Stimulated activated CD8-positive, alpha-beta memory T cell treated with anti-CD3 and anti-CD28 coated beads, Interleukin-2, amount 100 ng/mL, for 1 hour (primary cell): ENCODE data around the gene ENO4.

Experiments used
- DNase-seq, 2 donors: peaks; one replicate each; pipeline ENCODE4 v3.0.0-alpha.2; 2020; ENCODE audit warnings: low read depth in 2 of 2

ENO4 gene

GRCh38 chr10:116913695-116914094 is 64.4 kb downstream of the ENO4 start:
- DNase-seq, result no peak

DNA sequence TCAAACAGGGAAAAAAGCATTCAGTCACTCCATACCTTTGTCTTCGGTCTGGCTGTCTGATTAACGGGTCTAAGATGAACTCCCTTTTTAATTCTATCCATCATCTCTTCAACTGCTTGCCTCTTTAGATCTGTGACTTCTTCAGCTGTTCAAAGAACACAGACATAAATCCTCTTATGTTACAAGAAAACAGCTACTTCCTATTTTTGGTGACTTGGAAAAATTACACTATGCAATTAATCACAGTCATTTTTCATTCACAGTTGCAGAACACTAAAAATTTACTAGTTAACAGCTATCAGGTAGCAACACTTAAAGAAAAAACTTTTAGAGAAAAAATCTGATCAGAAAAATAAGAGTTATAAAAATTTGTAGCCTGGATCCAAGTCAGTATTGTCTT is 66.0 kb downstream of the ENO4 start:
- DNase-seq, result no peak

DNA sequence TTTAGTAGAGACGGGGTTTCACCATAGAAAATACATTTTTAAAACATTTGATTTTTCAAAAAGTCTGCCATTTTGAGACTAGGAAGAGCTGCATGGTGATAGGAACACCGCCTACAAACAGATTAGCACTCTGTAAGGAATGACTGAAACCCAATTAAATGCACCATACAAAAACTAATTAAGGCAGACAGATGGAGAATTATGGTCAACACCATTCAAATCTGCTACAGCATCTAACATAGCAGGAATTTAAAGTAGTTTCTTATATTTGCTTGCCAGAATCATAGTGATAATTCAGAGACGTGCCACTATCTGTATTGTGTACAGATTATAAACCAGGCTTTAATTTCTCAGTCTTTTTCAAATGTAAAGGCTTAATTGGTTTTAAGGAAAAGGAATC is 68.2 kb downstream of the ENO4 start:
- no peak for DNase-seq

DNA sequence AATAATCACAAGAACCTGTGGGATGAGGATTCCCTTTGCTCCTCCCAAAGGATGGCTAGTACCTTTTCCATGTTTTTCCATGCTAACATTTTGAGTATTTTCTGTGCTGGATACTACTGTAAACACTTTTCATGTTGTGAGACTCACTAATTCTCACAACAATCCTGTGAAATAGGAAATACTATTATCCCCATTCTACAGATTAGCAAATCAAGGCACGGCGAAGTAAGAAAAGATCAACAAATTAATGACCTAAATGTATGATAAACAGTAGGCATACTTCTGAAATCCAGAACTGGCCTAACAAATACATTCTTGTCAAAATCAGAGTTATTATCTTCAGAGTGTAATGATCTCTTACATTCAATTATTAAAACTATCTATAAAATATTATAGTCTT is 69.3 kb downstream of the ENO4 start:
- no peak for DNase-seq

- no peak for DNase-seq
Observed at GRCh38 chr10:116919164-116919563, 69.9 kb downstream of the ENO4 start.

- DNase-seq, result no peak
Observed at GRCh38 chr10:116919706-116920105, 70.4 kb downstream of the ENO4 start.

DNA sequence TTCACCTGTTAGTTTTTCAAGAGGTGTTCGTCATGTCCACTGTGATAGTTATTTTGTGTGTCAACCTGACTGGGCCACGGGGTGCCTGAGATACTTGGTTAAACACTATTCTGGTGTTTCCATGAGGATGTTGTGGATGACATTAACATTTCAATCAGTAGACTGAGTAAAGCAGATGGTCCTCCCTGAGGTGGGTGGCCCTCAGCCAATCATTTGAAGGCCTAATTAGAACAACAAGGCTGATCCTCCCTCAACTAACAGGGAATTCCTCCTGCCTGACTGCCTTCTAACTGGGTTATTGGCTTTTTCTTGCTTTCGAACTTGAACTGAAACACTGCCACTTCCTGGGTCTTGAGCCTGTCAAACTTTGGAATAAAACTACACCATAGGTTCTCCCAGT is 75.8 kb downstream of the ENO4 start:
- DNase-seq, result no peak

DNA sequence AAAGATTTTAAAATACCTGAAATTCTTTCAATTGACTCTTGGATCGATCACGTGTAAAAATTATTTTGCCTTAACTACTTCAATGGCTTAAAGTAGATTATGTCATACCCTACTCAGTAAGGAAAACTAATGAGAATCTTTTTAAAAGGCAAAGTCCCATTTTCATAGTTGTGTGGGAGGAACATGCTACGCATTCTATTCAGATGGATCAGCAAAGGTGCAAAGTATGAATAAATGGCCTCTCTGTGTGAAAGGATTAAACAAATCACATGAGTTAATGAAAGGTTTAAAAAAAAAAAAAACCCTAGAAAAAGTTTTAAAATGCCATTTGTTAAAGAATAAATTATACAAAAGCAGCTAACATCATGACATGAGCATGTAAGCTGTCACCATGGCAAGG is 77.1 kb downstream of the ENO4 start:
- no peak for DNase-seq

GRCh38 chr10:116931806-116932205 is 82.5 kb downstream of the ENO4 start:
- DNase-seq, result no peak
